Activated T-helper 1 cell treated with Interleukin-2 at 50 U/mL for 16 hours (primary cell): ENCODE data around the gene LAPTM4A.
A peak's percentile ranks its signal among the peaks of the same experiment; 100 is the strongest.

Experiments
- DNase-seq: peaks from one replicate; pipeline ENCODE4 v3.0.0-alpha.2; 2020; ENCODE audit warnings: low read depth

The LAPTM4A gene

GRCh38 chr2:20019747-20020146, 31.7 kb downstream of the LAPTM4A start:
- no peak for DNase-seq

- DNase-seq, result no peak
Measured at GRCh38 chr2:20018601-20019152, 32.8 kb downstream of the LAPTM4A start.

- DNase-seq, result no peak
Measured at GRCh38 chr2:20016346-20016745, 35.1 kb downstream of the LAPTM4A start.

- no peak for DNase-seq
Measured at GRCh38 chr2:20015482-20016083, 35.8 kb downstream of the LAPTM4A start.

- no peak for DNase-seq
Measured at GRCh38 chr2:20013126-20013849, 38.1 kb downstream of the LAPTM4A start.

- DNase-seq, result no peak
Measured at GRCh38 chr2:20012282-20013125, 38.9 kb downstream of the LAPTM4A start, which contains the start of gene MATN3. TSS of gene MATN3 (minus strand) at chr2:20012668. CDS start at chr2:20012631, 37 bp downstream.

GRCh38 chr2:20012032-20012281, 39.5 kb downstream of the LAPTM4A start:
- DNase-seq, result no peak

- no peak for DNase-seq
Measured at GRCh38 chr2:20011276-20012031, 40.0 kb downstream of the LAPTM4A start.

- DNase-seq, result no peak
Measured at GRCh38 chr2:20008703-20009102, 42.7 kb downstream of the LAPTM4A start.

- DNase-seq, result no peak
Measured at GRCh38 chr2:20005891-20006470, 45.4 kb downstream of the LAPTM4A start.

- DNase-seq, result no peak
Measured at GRCh38 chr2:20005067-20005627, 46.3 kb downstream of the LAPTM4A start.

GRCh38 chr2:20001361-20001863, 50.0 kb downstream of the LAPTM4A start:
- no peak for DNase-seq

- DNase-seq, result no peak
Measured at GRCh38 chr2:19993731-19994130, 57.7 kb downstream of the LAPTM4A start.

GRCh38 chr2:19991895-19992294, 59.5 kb downstream of the LAPTM4A start:
- DNase-seq, result no peak

- no peak for DNase-seq
Measured at GRCh38 chr2:19990416-19990728, 61.1 kb downstream of the LAPTM4A start.

GRCh38 chr2:19989667-19990415, 61.6 kb downstream of the LAPTM4A start, which contains the start of gene WDR35:
TSS of gene WDR35 (minus strand) at chr2:19990105. CDS start at chr2:19990015, 90 bp downstream.
- DNase-seq, result peak; percentile 85

- no peak for DNase-seq
Measured at GRCh38 chr2:19989342-19989666, 62.1 kb downstream of the LAPTM4A start.

GRCh38 chr2:19988600-19988999, 62.8 kb downstream of the LAPTM4A start:
- DNase-seq, result no peak

- DNase-seq, result no peak
Measured at GRCh38 chr2:19987936-19988335, 63.5 kb downstream of the LAPTM4A start.
